ENCODE data around the gene SSB.
"Not testable (repeated sequence)": the region's sequence is repeated elsewhere in the genome, so short reads cannot be mapped to it uniquely, and the experiment has no call there.

- TF ChIP-seq EZH2phosphoT487, CTCF (IDR thresholded peaks at IDR 0.05): not testable (repeated sequence)
These were observed 18.7 kb downstream of the SSB start for GRCh38 chr2:169817369-169817768.
